Stimulated activated CD4-positive, alpha-beta T cell treated with anti-CD3 and anti-CD28 coated beads, Interleukin-4, amount 100 ng/mL, for 48 hours (primary cell): ENCODE data around the gene ASGR1.
"Not testable (repeated sequence)": the region's sequence is repeated elsewhere in the genome, so short reads cannot be mapped to it uniquely, and the experiment has no call there.

Experiments
- DNase-seq, 2 donors: peaks; one replicate each; pipeline ENCODE4 v3.0.0-alpha.2; 2020; ENCODE audit warnings: low read depth in 2 of 2

Gene ASGR1

GRCh38 chr17:7191069-7191468 is 11.9 kb upstream of the ASGR1 start:
- DNase-seq: no peak

GRCh38 chr17:7190276-7190917 is 11.2 kb upstream of the ASGR1 start:
- DNase-seq: no peak

- DNase-seq: no peak
These were observed 7.1 kb upstream of the ASGR1 start for GRCh38 chr17:7186241-7186640.

GRCh38 chr17:7184647-7185046 is 5.5 kb upstream of the ASGR1 start:
- no peak for DNase-seq

DNA sequence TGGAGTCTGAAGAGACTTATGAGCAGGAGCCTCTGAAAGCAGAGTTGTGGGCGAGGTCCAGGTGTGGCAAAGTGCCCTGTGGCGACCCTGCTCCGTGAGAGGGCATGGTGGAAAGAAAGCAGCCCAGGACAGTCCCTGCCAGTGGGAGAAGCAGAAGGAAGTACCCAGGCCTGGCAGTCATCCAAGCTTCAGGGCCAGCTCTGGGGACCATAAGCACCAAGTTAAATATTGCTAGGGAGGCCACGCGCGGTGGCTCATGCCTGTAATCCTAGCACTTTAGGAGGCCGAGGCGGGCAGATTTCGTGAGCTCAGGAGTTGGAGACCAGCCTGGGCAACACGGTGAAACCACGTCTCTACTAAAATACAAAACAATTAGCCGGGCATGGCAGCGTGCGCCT is 4.9 kb upstream of the ASGR1 start:
- DNase-seq: no peak

GRCh38 chr17:7183433-7184090 is 4.4 kb upstream of the ASGR1 start:
- no peak for DNase-seq

- DNase-seq: not testable (repeated sequence)
These were observed 2.9 kb upstream of the ASGR1 start for GRCh38 chr17:7182101-7182500.

- DNase-seq: no peak
These were observed 225 bp downstream of the ASGR1 start for GRCh38 chr17:7178973-7179316.

GRCh38 chr17:7177954-7178477 is 1.2 kb downstream of the ASGR1 start:
- DNase-seq: no peak

DNA sequence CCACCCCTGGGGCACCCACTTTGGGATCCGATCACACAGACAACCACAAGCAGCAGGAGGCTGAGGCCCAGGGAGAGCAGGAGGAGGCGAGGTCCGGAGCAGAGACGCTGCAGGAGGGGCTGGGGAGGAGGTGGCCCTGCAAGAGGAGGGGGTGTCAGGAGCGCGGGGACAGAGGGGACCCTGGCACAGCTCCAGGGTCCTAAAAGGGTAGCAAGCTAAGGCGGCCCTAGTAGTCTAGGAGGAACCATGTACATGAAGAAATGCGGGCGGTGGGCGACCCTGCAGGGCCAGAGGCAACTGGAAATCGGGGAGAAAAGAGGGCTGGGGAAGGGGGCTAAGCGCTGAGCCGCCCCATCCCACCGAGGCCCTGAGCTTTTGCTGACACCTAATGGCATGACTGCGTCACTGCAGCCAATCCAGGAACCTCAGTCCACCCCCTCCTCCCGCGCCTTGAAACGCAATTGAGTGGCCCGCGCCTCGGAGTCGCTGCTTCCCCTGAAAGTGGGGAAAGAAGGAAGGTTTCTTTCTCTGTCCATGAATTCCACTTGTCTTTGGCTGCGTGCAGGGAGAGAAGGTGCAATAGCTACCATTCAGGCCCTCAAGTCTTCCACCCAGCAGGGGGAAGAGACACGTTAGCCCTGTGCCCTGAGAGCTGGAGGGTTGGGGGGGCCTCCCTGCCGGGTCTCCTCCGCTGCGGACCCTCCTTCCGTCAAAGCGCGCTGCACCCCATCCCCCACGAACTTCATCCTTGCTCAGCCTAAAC is 1.8 kb downstream of the ASGR1 start:
- DNase-seq: peak; percentile 46 to 57

GRCh38 chr17:7176841-7177190 is 2.4 kb downstream of the ASGR1 start:
- DNase-seq: no peak

DNA sequence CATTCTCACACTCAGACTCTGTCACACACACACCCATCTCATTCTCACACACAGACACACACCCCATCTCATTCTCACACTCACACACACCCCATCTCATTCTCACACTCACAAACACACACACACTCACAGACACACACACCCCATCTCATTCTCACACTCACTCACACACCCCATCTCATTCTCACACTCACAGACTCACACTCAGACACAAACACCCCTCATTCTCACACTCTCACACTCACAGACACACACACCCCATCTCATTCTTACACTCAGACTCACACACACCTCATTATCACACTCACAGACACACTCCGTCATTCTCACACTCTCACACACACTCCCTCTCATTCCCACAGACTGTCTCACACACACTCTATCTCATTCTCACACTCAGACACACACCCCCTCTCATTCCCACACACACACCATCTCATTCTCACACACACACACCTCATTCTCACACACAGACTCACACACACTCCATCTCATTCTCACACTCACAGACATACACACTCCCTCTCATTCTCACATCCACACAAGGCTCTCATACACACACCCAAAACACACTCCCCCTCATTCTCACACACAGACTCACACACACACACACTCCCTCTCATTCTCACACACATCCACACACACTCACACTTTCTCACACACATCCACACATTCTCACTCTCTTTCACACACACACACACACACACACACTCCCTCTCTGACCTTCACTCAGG is 2.9 kb downstream of the ASGR1 start:
- DNase-seq: no peak

- no peak for DNase-seq
These were observed 3.8 kb downstream of the ASGR1 start for GRCh38 chr17:7175330-7175733.

- DNase-seq: no peak
These were observed 4.4 kb downstream of the ASGR1 start for GRCh38 chr17:7174603-7175326.

GRCh38 chr17:7173687-7174602 is 5.2 kb downstream of the ASGR1 start:
- DNase-seq: peak; percentile 30 to 37

DNA sequence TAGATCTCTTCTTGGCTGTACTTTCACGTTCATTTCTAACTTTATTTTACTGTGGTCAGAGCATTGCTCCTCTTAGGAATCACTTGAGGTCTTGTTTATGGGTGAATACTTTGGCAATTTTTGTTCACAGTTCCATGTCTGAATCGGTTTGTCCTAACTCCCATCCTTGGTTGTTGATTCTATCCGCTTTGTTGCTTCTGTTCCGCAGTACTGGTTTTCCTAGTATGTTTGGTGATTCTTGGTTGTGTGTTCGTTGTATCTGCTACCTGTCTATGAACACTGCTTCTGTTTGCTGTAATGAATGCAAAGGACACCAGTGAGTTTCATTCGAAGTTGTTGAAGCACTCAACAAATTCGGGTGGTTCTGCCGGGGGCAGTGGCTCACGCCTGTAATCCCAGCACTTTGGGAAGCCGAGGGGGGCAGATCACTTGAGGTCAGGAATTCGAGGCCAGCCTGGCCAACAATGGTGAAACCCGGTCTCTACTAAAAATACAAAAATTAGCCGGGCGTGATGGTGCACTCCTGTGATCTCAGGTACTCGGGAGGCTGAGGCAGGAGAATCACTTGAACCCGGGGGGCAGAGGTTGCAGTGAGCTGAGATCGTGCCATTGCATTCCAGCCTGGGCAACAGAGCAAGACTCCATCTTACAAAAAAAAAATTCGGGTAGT is 6.5 kb downstream of the ASGR1 start:
- not testable (repeated sequence) for DNase-seq

GRCh38 chr17:7169565-7169908 is 9.6 kb downstream of the ASGR1 start:
- not testable (repeated sequence) for DNase-seq

DNA sequence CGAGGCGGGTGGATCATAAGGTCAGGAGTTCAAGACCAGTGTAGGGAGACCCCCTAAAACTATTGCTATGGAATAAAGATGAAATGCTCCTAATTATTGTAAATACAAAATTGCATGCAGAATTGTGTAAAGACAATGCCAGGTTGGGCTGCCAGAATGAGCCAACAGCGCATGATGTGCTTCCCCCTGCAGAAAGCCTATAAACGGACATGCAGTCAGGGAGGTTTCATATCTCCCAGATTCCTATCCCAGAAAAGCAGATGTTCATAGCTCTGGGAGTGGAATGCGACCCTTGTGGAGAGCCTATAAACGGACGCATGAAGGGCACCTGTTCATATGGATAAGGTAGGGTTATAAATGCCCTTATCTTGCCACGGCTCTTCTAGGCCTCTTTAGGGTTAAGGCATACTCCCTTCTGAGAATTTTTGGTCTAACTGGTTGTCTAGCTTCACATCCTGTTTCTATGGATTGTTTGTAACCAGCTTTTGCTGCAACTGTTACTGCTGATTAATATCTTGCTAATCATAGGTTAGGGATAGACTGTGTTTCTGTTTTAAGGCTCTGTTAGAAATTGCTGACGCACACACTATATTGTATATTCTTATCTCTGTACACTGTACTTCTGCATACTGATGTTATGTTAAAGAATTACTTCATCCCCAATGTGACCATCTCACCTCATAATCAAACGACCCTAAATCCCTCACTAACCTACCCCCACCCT is 10.2 kb downstream of the ASGR1 start:
- DNase-seq: not testable (repeated sequence)

DNA sequence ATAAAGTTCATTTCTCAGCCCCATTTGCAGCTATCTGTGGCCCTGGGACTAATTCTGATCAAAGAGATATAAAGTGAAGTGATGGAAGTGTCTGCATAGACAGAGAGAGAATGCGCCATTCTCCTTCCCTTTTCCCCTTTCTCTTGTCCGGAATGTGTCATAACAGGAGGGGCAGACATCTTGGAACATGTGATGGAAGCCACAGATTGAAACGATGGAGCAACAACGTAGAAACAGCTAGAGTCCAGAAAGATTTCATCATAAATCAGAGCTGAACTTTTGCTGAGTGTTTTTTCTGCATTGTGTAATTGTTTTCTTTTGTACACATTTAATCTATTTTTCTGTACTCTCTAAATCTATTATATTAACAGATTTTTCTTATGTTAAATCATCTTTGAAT is 11.3 kb downstream of the ASGR1 start:
- DNase-seq: no peak
